Stimulated activated memory B cell treated with anti-CD40 and anti-IgM and Interleukin-4, amounts not matched to agents 10 μg/mL and 1 μg/mL and 100 μg/mL, for 72 hours (primary cell): ENCODE data around the gene KLF3.

Source experiments
- ATAC-seq: fragments of 150-1000 bp; cut with Tn5 transposase; 2 replicates; pipeline ENCODE4 v1.10.0; 2021
- H3K27ac Mint-ChIP-seq: one replicate; pipeline ENCODE4 v1.8.0; 2022; ENCODE audit warnings: mild to moderate bottlenecking, mixed read lengths
- H3K27me3 Mint-ChIP-seq: one replicate; pipeline ENCODE4 v1.8.0; 2022; ENCODE audit warnings: mixed read lengths
- H3K36me3 Mint-ChIP-seq: one replicate; pipeline ENCODE4 v1.8.0; 2022; ENCODE audit warnings: mixed read lengths
- H3K4me1 Mint-ChIP-seq: one replicate; pipeline ENCODE4 v1.8.0; 2022; ENCODE audit warnings: mixed read lengths
- H3K4me3 Mint-ChIP-seq: one replicate; pipeline ENCODE4 v1.8.0; 2022; ENCODE audit warnings: mild to moderate bottlenecking, moderate library complexity, mixed read lengths
- H3K9me3 Mint-ChIP-seq: one replicate; pipeline ENCODE4 v1.8.0; 2022; ENCODE audit warnings: mixed read lengths

Gene KLF3

DNA sequence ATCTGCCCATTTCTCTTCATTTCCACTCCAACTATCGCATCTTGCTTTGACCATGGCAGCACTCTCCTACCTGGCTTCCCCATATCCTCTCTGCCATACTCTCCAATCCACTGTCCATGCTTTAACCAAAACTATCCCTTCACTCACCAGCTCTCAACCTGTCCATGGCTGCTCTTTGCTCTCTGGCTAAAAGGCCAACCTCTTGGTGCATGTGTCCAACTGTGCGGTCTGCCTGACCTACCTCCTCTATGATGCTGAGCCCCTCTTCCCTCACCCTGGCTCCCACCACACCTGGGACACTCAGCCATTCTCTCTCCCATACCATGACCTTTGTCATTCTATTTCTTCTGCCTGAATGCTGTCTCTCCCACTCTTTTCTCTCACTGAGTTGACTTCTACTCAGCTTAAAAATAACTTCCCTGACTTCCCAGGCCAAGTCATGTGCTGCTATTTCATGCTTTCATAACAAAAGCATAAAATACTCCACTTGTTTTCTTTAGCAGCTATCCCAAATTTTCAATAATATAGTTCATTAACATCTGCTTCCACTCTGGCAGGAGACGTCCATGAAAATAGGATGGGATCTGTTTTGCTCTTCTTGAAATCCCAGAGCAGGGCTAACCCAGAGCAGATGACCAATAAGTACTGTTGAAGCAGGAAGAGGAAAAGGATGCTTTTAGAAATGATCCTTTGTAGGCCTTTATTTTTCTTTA is 29.8 kb upstream of the KLF3 start:
- Mint-ChIP-seq H3K4me1 (no peaks in the 10 kb centered on the region), H3K36me3 (no peaks in the 10 kb centered on the region), H3K27ac (no peak overlapping the region), H3K9me3 (no peaks in the 10 kb centered on the region), H3K4me3 (no peak overlapping the region), H3K27me3 (no peaks in the 10 kb centered on the region)
- ATAC-seq: no peak

GRCh38 chr4:38639242-38639641 is 24.8 kb upstream of the KLF3 start:
- no peak overlapping the region for H3K4me3 Mint-ChIP-seq
- no peak overlapping the region for H3K27ac Mint-ChIP-seq
- H3K9me3 Mint-ChIP-seq: no peaks in the 10 kb centered on the region
- ATAC-seq: no peak
- peaks cover 29% of the 10 kb centered on the region for H3K27me3 Mint-ChIP-seq
- H3K36me3 Mint-ChIP-seq: peaks cover 12% of the 10 kb centered on the region
- H3K4me1 Mint-ChIP-seq: no peaks in the 10 kb centered on the region

DNA sequence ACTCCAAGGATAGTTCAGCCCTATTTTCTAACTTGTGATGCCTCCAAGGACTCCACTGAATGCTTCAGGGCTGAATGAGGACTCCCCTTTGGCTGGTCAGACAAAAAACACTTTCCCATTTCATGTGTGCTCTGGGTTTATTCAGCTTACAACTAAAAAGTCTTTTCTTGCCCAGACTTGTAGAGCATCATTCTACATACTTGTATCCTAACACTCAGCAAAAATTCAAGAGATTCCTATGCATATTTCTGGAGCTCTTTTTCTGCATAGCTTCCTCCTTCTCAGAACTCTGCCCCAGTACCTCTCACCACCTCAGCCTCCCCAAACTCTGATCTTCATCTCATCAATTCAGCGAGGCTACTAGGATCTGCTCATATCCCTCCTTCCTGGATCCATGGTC is 22.2 kb upstream of the KLF3 start:
- ATAC-seq: no peak
- Mint-ChIP-seq H3K27me3 (peaks cover 29% of the 10 kb centered on the region), H3K9me3 (no peaks in the 10 kb centered on the region), H3K4me3 (no peak overlapping the region), H3K4me1 (no peaks in the 10 kb centered on the region), H3K27ac (no peak overlapping the region), H3K36me3 (peaks cover 12% of the 10 kb centered on the region)

GRCh38 chr4:38644201-38644600 is 19.8 kb upstream of the KLF3 start:
- Mint-ChIP-seq H3K9me3 (no peaks in the 10 kb centered on the region), H3K4me1 (peaks cover 6% of the 10 kb centered on the region), H3K4me3 (no peak overlapping the region)

GRCh38 chr4:38647101-38647819 is 16.7 kb upstream of the KLF3 start:
- no peak overlapping the region for H3K4me3 Mint-ChIP-seq
- H3K9me3 Mint-ChIP-seq: no peaks in the 10 kb centered on the region
- no peak overlapping the region for H3K27ac Mint-ChIP-seq
- peaks cover 4% of the 10 kb centered on the region for H3K36me3 Mint-ChIP-seq
- H3K4me1 Mint-ChIP-seq: peaks cover 6% of the 10 kb centered on the region
- no peak for ATAC-seq
- H3K27me3 Mint-ChIP-seq: peaks cover 23% of the 10 kb centered on the region

More at GRCh38 chr4:38644201-38644600, 19.8 kb upstream of the KLF3 start:
- Mint-ChIP-seq H3K27ac (no peak overlapping the region), H3K27me3 (peaks cover 29% of the 10 kb centered on the region), H3K36me3 (peaks cover 12% of the 10 kb centered on the region)
- no peak for ATAC-seq

GRCh38 chr4:38650133-38650532 is 13.9 kb upstream of the KLF3 start:
- ATAC-seq: no peak
- no peak overlapping the region for H3K27ac Mint-ChIP-seq
- peaks cover 10% of the 10 kb centered on the region for H3K27me3 Mint-ChIP-seq
- peaks cover 4% of the 10 kb centered on the region for H3K36me3 Mint-ChIP-seq
- H3K4me3 Mint-ChIP-seq: no peak overlapping the region
- peaks cover 25% of the 10 kb centered on the region for H3K4me1 Mint-ChIP-seq
- H3K9me3 Mint-ChIP-seq: no peaks in the 10 kb centered on the region

GRCh38 chr4:38654273-38654672 is 9.7 kb upstream of the KLF3 start:
- peak overlapping the region; percentile 18 for H3K4me3 Mint-ChIP-seq
- H3K9me3 Mint-ChIP-seq: no peaks in the 10 kb centered on the region
- peaks cover 10% of the 10 kb centered on the region for H3K27me3 Mint-ChIP-seq
- peaks cover 10% of the 10 kb centered on the region for H3K36me3 Mint-ChIP-seq
- ATAC-seq: peak; percentile 64
- peak overlapping the region; percentile 73 for H3K27ac Mint-ChIP-seq
- H3K4me1 Mint-ChIP-seq: peaks cover 29% of the 10 kb centered on the region

DNA sequence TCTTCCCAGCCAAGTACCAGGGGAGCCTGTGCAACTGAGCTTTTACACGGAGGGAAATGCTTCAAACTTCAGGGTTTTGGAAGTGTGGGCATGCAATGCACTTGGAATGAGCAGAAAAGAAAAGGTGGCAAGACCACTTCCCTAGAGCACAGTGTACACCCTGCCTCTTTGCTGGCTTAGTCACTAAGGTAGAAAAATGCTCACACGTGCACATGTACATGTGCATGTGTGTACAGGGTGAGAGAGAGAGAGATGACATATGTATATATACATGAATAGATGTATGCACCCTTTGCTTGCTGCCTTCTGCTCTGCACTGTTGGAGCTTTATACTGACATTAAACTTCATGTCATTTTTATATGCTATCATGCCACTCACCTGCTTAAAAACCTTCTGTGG is 7.9 kb upstream of the KLF3 start:
- ATAC-seq: no peak
- Mint-ChIP-seq H3K36me3 (peaks cover 10% of the 10 kb centered on the region), H3K4me3 (no peak overlapping the region), H3K27me3 (peaks cover 10% of the 10 kb centered on the region), H3K4me1 (peaks cover 32% of the 10 kb centered on the region), H3K27ac (no peak overlapping the region), H3K9me3 (no peaks in the 10 kb centered on the region)

DNA sequence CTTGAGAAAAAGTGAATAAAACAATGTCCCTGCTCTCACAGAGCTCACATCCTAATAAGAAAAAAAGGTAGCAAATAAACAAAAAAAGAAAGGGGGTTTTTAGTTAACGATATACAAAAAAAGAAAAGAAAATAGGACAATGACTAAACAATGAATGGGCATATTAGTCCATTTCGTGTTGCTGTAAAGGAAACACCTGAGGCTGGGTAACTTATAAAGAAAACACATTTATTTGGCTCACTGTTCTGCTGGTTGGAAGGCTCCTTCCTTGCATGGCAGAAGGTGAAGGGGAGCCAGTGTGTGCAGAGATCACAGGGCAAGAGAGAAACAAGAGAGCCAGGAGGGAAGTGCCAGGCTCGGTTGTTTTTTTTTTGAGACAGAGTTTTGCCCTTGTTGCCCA is 4.7 kb upstream of the KLF3 start:
- Mint-ChIP-seq H3K36me3 (peaks cover 5% of the 10 kb centered on the region), H3K27me3 (no peaks in the 10 kb centered on the region), H3K4me3 (no peak overlapping the region), H3K27ac (no peak overlapping the region), H3K9me3 (no peaks in the 10 kb centered on the region), H3K4me1 (peaks cover 34% of the 10 kb centered on the region)
- no peak for ATAC-seq

DNA sequence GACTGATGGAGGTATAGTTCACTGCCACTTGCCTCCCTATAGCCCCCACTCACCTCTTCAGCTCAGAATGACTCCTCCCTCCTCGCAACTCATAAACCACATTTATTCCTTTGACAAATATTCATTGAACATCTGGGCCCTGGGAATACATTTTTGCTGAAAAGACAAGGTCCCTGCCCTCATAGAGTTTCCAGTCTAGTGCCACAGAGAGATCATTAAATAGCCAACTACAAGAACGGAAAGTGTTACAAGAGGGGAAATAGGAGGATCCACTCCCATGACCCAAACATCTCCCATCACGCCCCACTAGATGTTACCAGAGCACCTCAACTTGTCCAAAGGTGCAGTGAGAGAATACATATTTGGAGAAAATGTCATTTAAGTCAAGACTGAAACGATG is 3.2 kb upstream of the KLF3 start:
- Mint-ChIP-seq H3K4me1 (peaks cover 33% of the 10 kb centered on the region), H3K36me3 (peaks cover 5% of the 10 kb centered on the region), H3K4me3 (no peak overlapping the region), H3K9me3 (no peaks in the 10 kb centered on the region), H3K27ac (no peak overlapping the region), H3K27me3 (no peaks in the 10 kb centered on the region)
- ATAC-seq: no peak

GRCh38 chr4:38661371-38661770 is 2.6 kb upstream of the KLF3 start:
- ATAC-seq: no peak
- Mint-ChIP-seq H3K4me3 (no peak overlapping the region), H3K36me3 (peaks cover 5% of the 10 kb centered on the region), H3K4me1 (peaks cover 39% of the 10 kb centered on the region), H3K27me3 (no peaks in the 10 kb centered on the region), H3K27ac (no peak overlapping the region), H3K9me3 (no peaks in the 10 kb centered on the region)

DNA sequence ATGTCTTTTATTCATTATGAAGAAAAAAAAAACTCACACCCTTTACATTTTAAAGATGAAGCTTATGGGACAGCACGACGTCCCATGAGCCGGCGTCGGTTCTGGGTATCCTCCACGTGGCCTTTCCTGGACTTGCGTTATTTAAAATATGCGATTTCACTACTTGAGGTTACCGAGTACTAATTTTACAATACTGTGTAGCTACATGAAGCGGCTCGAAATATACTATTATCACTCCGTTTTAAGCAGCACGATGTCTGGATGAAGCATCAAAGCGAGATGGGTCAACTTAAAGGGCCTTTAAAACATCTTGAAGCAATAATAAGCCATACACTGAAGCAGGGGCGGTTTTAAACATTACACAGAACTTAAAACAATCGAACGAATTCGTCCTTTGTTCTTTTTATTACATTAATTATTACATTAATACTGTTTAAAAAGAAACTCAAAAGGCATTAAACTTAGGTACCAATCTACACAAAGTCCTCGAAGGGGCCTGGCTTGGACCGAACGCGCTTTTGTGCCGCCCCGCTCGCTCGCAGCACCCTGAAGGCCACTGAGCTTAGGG is 1.4 kb upstream of the KLF3 start:
- Mint-ChIP-seq H3K27ac (peak overlapping the region; percentile 64), H3K4me3 (peak overlapping the region; percentile 76), H3K36me3 (peaks cover 5% of the 10 kb centered on the region), H3K27me3 (no peaks in the 10 kb centered on the region), H3K4me1 (peaks cover 51% of the 10 kb centered on the region), H3K9me3 (no peaks in the 10 kb centered on the region)
- no peak for ATAC-seq

DNA sequence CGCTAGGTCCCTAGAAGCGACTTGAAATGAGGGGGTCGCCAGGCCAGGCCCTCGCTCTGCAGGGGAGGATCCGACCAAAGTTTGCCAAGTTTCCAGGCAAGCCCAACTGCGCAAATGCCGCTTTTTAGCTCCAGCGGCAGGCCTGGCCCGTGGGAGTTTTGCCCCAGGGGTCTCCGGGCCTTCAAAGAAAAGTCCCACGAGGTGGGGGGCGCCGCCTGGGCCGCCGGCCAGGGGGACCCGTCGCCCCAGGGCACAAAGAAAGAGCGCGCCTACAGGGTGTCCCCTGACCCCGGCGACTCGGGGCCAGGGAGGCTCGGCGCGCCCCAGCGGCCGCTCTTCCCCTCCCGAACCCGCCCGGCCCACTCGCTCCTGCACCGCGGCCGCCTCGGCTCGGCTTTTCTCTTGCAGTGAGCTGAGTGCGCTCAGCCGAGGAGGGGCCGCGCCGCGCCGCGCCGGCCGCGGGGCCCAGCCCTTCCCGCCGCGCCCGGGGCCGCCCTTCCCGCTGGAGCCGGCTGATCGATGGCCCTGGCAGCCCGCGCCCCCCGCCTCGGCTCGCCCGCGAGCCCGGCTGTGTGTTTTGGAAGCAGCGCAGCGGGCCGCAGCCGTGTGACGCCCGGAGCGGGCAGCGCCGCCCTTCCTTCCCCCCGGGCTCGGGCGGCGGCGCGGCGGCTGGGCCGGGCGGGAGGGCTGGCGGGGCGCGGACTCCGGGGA is 754 bp upstream of the KLF3 start:
- Mint-ChIP-seq H3K4me3 (peak overlapping the region; percentile 76), H3K9me3 (no peaks in the 10 kb centered on the region), H3K27me3 (no peaks in the 10 kb centered on the region), H3K27ac (peak overlapping the region; percentile 64), H3K4me1 (peaks cover 49% of the 10 kb centered on the region), H3K36me3 (peaks cover 3% of the 10 kb centered on the region)
- peak; percentile 76 for ATAC-seq

DNA sequence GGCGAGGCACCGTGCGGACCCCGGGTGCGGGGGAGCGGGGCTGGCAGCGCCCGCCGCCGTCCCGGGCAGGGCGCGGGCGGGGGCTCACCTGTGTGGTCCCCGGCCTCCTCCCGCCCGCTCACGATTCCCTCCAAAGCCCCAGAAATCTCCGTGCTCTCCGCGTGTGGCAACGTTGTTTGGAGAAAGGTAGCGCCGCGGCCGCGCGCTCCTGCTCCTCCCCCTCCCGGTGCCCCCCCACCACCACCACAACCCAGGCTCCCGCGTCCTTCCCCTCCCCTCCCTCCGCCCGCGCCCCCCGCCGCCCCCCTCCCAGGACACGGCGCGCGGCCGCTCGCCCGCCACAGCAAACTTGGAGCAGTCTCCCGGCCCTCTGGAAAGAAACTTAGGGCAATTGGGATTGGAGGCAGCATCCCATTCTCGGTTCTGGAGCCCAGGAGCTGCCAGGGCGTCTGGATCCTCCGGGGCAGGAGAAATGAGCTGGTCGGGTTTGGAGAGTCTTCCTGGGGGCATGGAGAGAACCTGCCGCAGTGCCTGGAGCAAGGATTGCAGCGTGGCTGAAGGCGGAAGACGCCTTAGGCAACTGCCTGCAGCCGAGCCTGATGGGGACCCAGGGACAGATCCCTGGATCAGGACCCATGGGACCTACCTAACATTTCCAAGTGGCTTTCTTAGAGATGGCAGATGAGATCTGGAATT is 855 bp downstream of the KLF3 start:
- ATAC-seq: peak; percentile 13
- Mint-ChIP-seq H3K27me3 (no peaks in the 10 kb centered on the region), H3K9me3 (no peaks in the 10 kb centered on the region), H3K27ac (peak overlapping the region; percentile 71), H3K36me3 (no peaks in the 10 kb centered on the region), H3K4me1 (peaks cover 55% of the 10 kb centered on the region), H3K4me3 (peak overlapping the region; percentile 84)
